Activated T-cell treated with anti-CD3 and anti-CD28 coated beads, Interleukin-2, amount 50 U/mL, for 72 hours (primary cell): ENCODE data around the gene SIX1. TPM values are rescaled to one million over a fixed set of nuclear protein-coding genes. Genes with fewer than 3 reads are reported as not detected.

Source experiments
- ATAC-seq, 2 donors: fragments of 150-1000 bp; cut with Tn5 transposase; replicated peaks in 1 of 2; 2 replicates each; pipeline ENCODE4 v1.10.0; 2021; ENCODE audit warnings: moderate library complexity in 2 of 2, mild to moderate bottlenecking in 1 of 2
- DNase-seq, 2 donors: peaks; one replicate each; pipeline ENCODE4 v3.0.0; 2021 to 2022; ENCODE audit warnings: mixed read lengths in 1 of 2
- H3K27ac Mint-ChIP-seq: one replicate; pipeline ENCODE4 v1.8.0; 2022; ENCODE audit warnings: mild to moderate bottlenecking, moderate library complexity, mixed read lengths
- H3K27me3 Mint-ChIP-seq: one replicate; pipeline ENCODE4 v1.8.0; 2022; ENCODE audit warnings: low read depth, mixed read lengths
- H3K36me3 Mint-ChIP-seq, 2 donors: one replicate each; pipeline ENCODE4 v1.8.0; 2022; ENCODE audit warnings: mixed read lengths in 2 of 2, mild to moderate bottlenecking in 1 of 2; ENCODE audit not compliant: insufficient read depth in 2 of 2
- H3K4me1 Mint-ChIP-seq: one replicate; pipeline ENCODE4 v1.8.0; 2022; ENCODE audit warnings: low read depth, mixed read lengths
- H3K4me3 Mint-ChIP-seq, 2 donors: one replicate each; pipeline ENCODE4 v1.8.0; 2022; ENCODE audit warnings: mild to moderate bottlenecking in 2 of 2, mixed read lengths in 2 of 2, moderate library complexity in 2 of 2
- H3K9me3 Mint-ChIP-seq, 2 donors: one replicate each; pipeline ENCODE4 v1.8.0; 2022; ENCODE audit warnings: mixed read lengths in 2 of 2
- total RNA-seq, 2 donors: library from RNA; stranded (reverse); gene quantifications; one replicate each; pipeline ENCODE4 v1.2.3, GENCODE V29; 2022

SIX1 gene
- total RNA-seq, 2 donors from 2014 or later = not detected

DNA sequence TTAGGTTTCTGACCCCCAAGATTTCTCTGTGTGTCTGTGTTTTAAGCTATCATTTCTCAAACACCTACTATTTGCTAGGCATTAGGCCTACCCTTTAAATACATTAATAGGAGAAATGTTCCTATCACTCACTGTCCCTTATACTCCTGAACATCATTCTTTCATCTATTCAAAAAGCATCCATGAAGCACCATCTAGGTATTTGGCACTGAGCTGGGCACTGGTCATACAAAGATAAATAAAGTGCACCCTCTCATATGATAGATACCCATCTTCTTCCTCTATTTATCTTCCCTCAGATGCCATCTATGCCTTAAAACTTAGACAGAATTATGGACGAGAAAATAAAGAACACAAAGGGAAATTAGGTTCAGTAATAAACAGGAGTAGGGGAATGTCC is 20.4 kb downstream of the SIX1 start:
- no peaks in the 10 kb centered on the region for H3K36me3 Mint-ChIP-seq
- no peaks in the 10 kb centered on the region for H3K9me3 Mint-ChIP-seq
- peaks cover 49% of the 10 kb centered on the region for H3K27me3 Mint-ChIP-seq
- H3K4me1 Mint-ChIP-seq = peaks cover 10% of the 10 kb centered on the region
- no peak overlapping the region for H3K4me3 Mint-ChIP-seq
- no peak overlapping the region for H3K27ac Mint-ChIP-seq
- ATAC-seq (no peak), DNase-seq (no peak)

GRCh38 chr14:60622917-60623257 is 26.4 kb downstream of the SIX1 start:
- ATAC-seq = no peak
- Mint-ChIP-seq H3K27ac (no peak overlapping the region), H3K4me1 (no peaks in the 10 kb centered on the region), H3K4me3 (no peak overlapping the region), H3K9me3 (no peaks in the 10 kb centered on the region), H3K36me3 (no peaks in the 10 kb centered on the region), H3K27me3 (peaks cover 17% of the 10 kb centered on the region)
- no peak for DNase-seq

DNA sequence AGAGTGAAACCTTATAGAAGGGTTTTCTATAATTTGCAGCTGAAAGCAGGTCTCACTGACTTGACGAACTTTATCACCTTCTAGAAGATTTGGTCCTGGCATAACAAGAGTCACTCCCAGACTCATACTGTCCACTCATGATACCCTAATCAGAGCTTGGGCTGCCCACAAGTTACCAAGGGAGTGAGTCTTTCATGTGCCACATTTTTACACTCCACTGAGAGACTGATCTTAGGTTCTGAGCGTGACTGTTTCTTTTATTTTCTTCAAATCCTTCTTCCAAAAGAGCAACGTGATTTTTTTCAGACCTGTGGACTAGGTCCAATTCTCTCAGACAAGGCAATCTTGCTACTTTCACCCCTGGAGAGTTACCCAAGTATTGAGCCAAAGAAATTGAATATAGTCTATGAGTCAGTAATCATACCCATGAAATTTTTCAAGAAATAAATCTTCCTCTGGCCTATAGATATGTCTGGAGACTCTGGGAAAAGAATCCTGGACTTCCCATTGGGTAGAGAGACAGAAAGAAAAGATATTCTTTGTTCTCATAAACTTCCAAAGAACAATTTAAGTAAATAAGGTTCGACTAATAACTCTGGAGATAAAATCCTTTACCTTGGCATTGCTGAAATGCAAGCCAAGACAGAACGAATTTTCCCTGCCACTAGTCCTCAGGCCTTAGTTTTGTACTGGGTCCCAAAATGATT is 26.9 kb downstream of the SIX1 start:
- DNase-seq = no peak
- no peaks in the 10 kb centered on the region for H3K4me1 Mint-ChIP-seq
- peaks cover 17% of the 10 kb centered on the region for H3K27me3 Mint-ChIP-seq
- H3K36me3 Mint-ChIP-seq = no peaks in the 10 kb centered on the region
- no peak overlapping the region for H3K27ac Mint-ChIP-seq
- H3K4me3 Mint-ChIP-seq = no peak overlapping the region
- no peak for ATAC-seq
- H3K9me3 Mint-ChIP-seq = no peaks in the 10 kb centered on the region

GRCh38 chr14:60621386-60621785 is 27.9 kb downstream of the SIX1 start:
- no peaks in the 10 kb centered on the region for H3K4me1 Mint-ChIP-seq
- H3K27ac Mint-ChIP-seq = no peak overlapping the region
- H3K36me3 Mint-ChIP-seq = no peaks in the 10 kb centered on the region
- peaks cover 17% of the 10 kb centered on the region for H3K27me3 Mint-ChIP-seq
- no peak for DNase-seq
- H3K9me3 Mint-ChIP-seq = no peaks in the 10 kb centered on the region
- H3K4me3 Mint-ChIP-seq = no peak overlapping the region
- no peak for ATAC-seq

GRCh38 chr14:60618241-60618640 is 31.0 kb downstream of the SIX1 start:
- H3K27me3 Mint-ChIP-seq = peaks cover 20% of the 10 kb centered on the region
- no peaks in the 10 kb centered on the region for H3K9me3 Mint-ChIP-seq
- H3K27ac Mint-ChIP-seq = no peak overlapping the region
- DNase-seq (no peak), ATAC-seq (no peak)
- H3K4me1 Mint-ChIP-seq = no peaks in the 10 kb centered on the region
- H3K36me3 Mint-ChIP-seq = no peaks in the 10 kb centered on the region
- H3K4me3 Mint-ChIP-seq = no peak overlapping the region

DNA sequence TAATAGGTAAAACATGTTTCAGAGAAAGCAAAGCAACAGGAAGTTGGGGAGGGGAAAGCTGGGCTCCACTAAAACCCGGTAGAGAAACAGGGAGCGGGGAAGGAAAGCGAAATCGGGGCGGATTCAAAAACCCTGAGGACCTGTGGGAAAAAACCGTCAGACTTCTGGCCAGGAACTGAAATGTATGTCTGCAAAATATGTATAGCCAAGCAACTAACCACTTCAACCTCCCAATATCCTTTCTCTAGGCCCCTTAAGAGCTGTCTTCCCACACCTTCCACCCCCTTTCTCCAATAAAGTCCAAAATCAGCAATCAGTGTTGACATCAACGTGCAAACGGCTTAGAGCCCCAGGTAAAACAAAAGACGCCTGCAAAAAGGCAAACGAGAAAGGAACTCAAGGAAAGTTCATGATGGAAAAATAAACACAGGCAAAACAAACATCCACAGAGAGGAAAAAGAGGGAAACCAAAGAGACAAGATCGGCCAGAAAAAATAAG is 32.8 kb downstream of the SIX1 start:
- Mint-ChIP-seq H3K27me3 (peaks cover 14% of the 10 kb centered on the region), H3K4me3 (no peak overlapping the region), H3K9me3 (no peaks in the 10 kb centered on the region), H3K36me3 (no peaks in the 10 kb centered on the region), H3K27ac (no peak overlapping the region), H3K4me1 (no peaks in the 10 kb centered on the region)
- no peak for DNase-seq
- ATAC-seq = no peak

DNA sequence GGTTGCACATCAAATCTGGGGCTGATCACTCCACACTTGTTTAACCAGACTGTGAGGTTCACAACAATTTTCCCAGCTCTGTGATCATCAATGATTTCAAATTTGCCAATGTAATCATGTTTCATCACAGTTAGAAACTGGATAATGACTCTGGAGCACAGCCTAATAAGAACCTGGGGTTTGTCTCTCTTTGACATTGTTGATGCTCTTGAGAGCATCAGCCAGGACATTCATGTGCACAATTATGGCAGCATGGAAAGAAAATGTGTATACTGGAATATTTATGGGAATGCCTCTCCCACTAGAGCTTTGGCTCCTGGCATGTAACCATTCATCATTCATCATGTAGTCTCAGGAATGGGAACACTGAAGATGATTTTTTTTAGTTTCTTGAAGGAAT is 47.0 kb downstream of the SIX1 start:
- H3K9me3 Mint-ChIP-seq = peaks cover 0 to 2% of the 10 kb centered on the region in 2 donors
- peaks cover 23% of the 10 kb centered on the region for H3K27me3 Mint-ChIP-seq
- peaks cover 0 to 2% of the 10 kb centered on the region in 2 donors for H3K36me3 Mint-ChIP-seq
- no peak overlapping the region for H3K27ac Mint-ChIP-seq
- no peaks in the 10 kb centered on the region for H3K4me1 Mint-ChIP-seq
- ATAC-seq (no peak), DNase-seq (no peak)
- H3K4me3 Mint-ChIP-seq = no peak overlapping the region

DNA sequence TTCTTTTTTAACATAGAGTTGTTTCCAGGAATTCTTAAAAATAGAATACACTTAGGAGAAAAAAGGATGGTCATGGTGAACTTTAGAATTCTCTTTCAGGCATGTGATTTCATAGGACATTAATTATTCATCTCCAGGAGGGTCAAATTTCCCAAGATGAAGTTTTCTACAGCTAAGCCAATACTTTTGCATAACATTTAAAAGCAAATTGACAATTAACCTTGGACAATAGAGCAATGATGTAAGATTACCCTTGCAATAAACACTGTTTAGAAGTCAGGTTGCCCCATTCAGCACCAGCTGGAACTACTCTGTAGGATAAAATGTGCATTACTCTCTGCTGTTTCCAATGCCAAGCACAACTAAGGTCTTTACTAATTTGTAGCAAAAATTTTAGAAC is 49.5 kb downstream of the SIX1 start:
- Mint-ChIP-seq H3K27ac (no peak overlapping the region), H3K9me3 (no peaks in the 10 kb centered on the region), H3K4me3 (no peak overlapping the region), H3K4me1 (no peaks in the 10 kb centered on the region), H3K27me3 (peaks cover 33% of the 10 kb centered on the region), H3K36me3 (no peaks in the 10 kb centered on the region)
- no peak for ATAC-seq
- DNase-seq = no peak

GRCh38 chr14:60596139-60596538 is 53.1 kb downstream of the SIX1 start:
- H3K36me3 Mint-ChIP-seq = no peaks in the 10 kb centered on the region
- DNase-seq (no peak), ATAC-seq (no peak)
- no peaks in the 10 kb centered on the region for H3K4me1 Mint-ChIP-seq
- no peak overlapping the region for H3K27ac Mint-ChIP-seq
- H3K27me3 Mint-ChIP-seq = peaks cover 25% of the 10 kb centered on the region
- no peak overlapping the region for H3K4me3 Mint-ChIP-seq
- H3K9me3 Mint-ChIP-seq = no peaks in the 10 kb centered on the region

DNA sequence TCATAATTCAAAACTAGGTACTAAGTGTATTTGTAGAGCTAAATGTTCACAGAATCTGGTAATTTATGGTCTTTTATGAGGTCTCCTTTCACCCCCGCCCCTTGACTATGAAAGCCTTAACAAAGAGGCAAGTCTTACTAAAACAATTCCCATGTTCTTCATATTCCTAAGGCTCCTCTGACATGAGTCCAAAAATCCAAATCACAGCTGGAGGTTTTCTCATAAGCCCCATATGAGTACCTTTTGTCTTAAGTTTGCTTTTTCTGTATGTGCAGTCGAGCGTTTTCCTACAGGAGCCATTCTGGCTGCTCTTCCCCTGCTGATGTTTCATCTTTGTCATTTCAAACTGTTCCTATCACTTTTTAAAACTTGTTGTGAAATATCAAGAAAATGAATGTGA is 55.2 kb downstream of the SIX1 start:
- no peaks in the 10 kb centered on the region for H3K36me3 Mint-ChIP-seq
- ATAC-seq (no peak), DNase-seq (no peak)
- H3K4me3 Mint-ChIP-seq = no peak overlapping the region
- H3K9me3 Mint-ChIP-seq = no peaks in the 10 kb centered on the region
- H3K27me3 Mint-ChIP-seq = peaks cover 30% of the 10 kb centered on the region
- no peak overlapping the region for H3K27ac Mint-ChIP-seq
- H3K4me1 Mint-ChIP-seq = no peaks in the 10 kb centered on the region

Other genes with a start within 250 kb of the SIX1 start
- not detected for gene C14orf39, start 163.4 kb downstream of the SIX1 start, total RNA-seq
- gene SIX6, start 140.3 kb downstream of the SIX1 start, total RNA-seq = not detected
- gene SIX4, start 74.9 kb upstream of the SIX1 start, total RNA-seq = under 1 TPM; 0.17 to 0.19 TPM
- gene MNAT1, start 85.3 kb upstream of the SIX1 start, total RNA-seq = 10 to 100 TPM; 45.4 to 51.3 TPM